22Rv1 (cell line): ENCODE results near the gene DERA.
A peak's percentile ranks its signal among the peaks of the same experiment; 100 is the strongest.
"Not testable (repeated sequence)": the region's sequence is repeated elsewhere in the genome, so short reads cannot be mapped to it uniquely, and the experiment has no call there.

Source experiments
- H3K27ac ChIP-seq: fragments of 450-650 bp; 2 replicates; pipeline ENCODE4 v1.5.1; 2017
- CTCF ChIP-seq: fragments of 450-650 bp; IDR thresholded peaks from 2 replicates; pipeline ENCODE4 v1.5.1; 2017; ENCODE audit warnings: mild to moderate bottlenecking
- ZFX ChIP-seq: fragments of 450-650 bp; IDR thresholded peaks from 2 replicates; pipeline ENCODE4 v1.6.1; 2017; ENCODE audit warnings: antibody characterized with exemption, borderline replicate concordance

The DERA gene

GRCh38 chr12:15910468-15910863 is 666 bp upstream of the DERA start:
- TF ChIP-seq CTCF: no peak
- TF ChIP-seq ZFX: no peak
- H3K27ac ChIP-seq: peak overlapping the region; percentile 75

- peak overlapping the region; percentile 75 for H3K27ac ChIP-seq
These were observed 799 bp downstream of the DERA start for GRCh38 chr12:15911931-15912330.

- H3K27ac ChIP-seq: not testable (repeated sequence)
These were observed 3.0 kb downstream of the DERA start for GRCh38 chr12:15914131-15914530.

- TF ChIP-seq ZFX (no peak), CTCF (no peak)
- no peak overlapping the region for H3K27ac ChIP-seq
These were observed 6.9 kb downstream of the DERA start for GRCh38 chr12:15918066-15918465.

GRCh38 chr12:15919418-15919817 is 8.3 kb downstream of the DERA start:
- TF ChIP-seq CTCF (no peak), ZFX (no peak)
- no peak overlapping the region for H3K27ac ChIP-seq

- H3K27ac ChIP-seq: no peak overlapping the region
- no peak for TF ChIP-seq CTCF
- no peak for TF ChIP-seq ZFX
These were observed 13.8 kb downstream of the DERA start for GRCh38 chr12:15924956-15925355.

- no peak for TF ChIP-seq CTCF
- no peak for TF ChIP-seq ZFX
- no peak overlapping the region for H3K27ac ChIP-seq
These were observed 17.2 kb downstream of the DERA start for GRCh38 chr12:15928346-15928745.

GRCh38 chr12:15928870-15929571 is 17.9 kb downstream of the DERA start:
- no peak overlapping the region for H3K27ac ChIP-seq
- TF ChIP-seq CTCF (no peak), ZFX (no peak)
